Kidney (tissue), 14 donors: Measurements from ENCODE around the gene IRF6. TPM values are rescaled to one million over a fixed set of nuclear protein-coding genes. Genes with fewer than 3 reads are reported as not detected.

Experiments used
- DNase-seq, 5 donors: peaks; one replicate each; pipeline ENCODE4 v3.0.0-alpha.2; 2013 to 2020
- FAIRE-seq: peaks from 2 replicates; lab custom pipeline; 2012; peaks lifted over from hg19 to GRCh38; lab: Jason Lieb, UNC
- H3K27ac ChIP-seq, 2 donors: one replicate each; pipeline ENCODE4 v1.7.0; 2013; ENCODE audit warnings: low read depth in 2 of 2, low read length in 2 of 2, inconsistent platforms in 1 of 2
- H3K27me3 ChIP-seq: one replicate; pipeline ENCODE4 v1.7.1; 2013; ENCODE audit warnings: low read length, inconsistent platforms; ENCODE audit not compliant: control insufficient read depth, insufficient read depth
- H3K36me3 ChIP-seq, 3 donors: one replicate each; pipeline versions ENCODE4 v1.7.0 to v1.7.1; 2013; ENCODE audit warnings: low read length in 3 of 3, control low read depth in 1 of 3, inconsistent platforms in 1 of 3; ENCODE audit not compliant: insufficient read depth in 3 of 3, control insufficient read depth in 2 of 3
- H3K4me1 ChIP-seq, 3 donors: one replicate each; pipeline versions ENCODE4 v1.7.0 to v1.7.1; 2013; ENCODE audit warnings: low read length in 3 of 3, inconsistent platforms in 1 of 3, low read depth in 1 of 3; ENCODE audit not compliant: control insufficient read depth in 2 of 3, insufficient read depth in 2 of 3
- H3K4me3 ChIP-seq, 3 donors: one replicate each; pipeline versions ENCODE4 v1.7.0 to v1.8.1; 2013; ENCODE audit warnings: low read length in 3 of 3, control low read depth in 1 of 3, inconsistent platforms in 1 of 3
- H3K9ac ChIP-seq, 3 donors: one replicate each; pipeline versions ENCODE4 v1.7.0 to v1.7.1; 2013; ENCODE audit warnings: low read length in 3 of 3, control low read depth in 1 of 3, inconsistent platforms in 1 of 3
- H3K9me3 ChIP-seq, 3 donors: one replicate each; pipeline versions ENCODE4 v1.7.0 to v1.7.1; 2013; ENCODE audit warnings: low read length in 3 of 3, control low read depth in 1 of 3, inconsistent platforms in 1 of 3; ENCODE audit not compliant: control insufficient read depth in 2 of 3, insufficient read depth in 1 of 3
- CTCF ChIP-seq: IDR thresholded peaks from 3 replicates; pipeline ENCODE4 v1.5.1; 2012; ENCODE audit warnings: mild to moderate bottlenecking, moderate library complexity, borderline replicate concordance; ENCODE audit not compliant: insufficient read depth; ENCODE audit errors: extremely low read depth
- intact Hi-C: fragments of 100-400 bp; cut with DNase I; formaldehyde crosslinking; loops from one replicate; pipeline ENCODE4 v1.11.1; 2022
- polyA plus RNA-seq: library from polyadenylated mRNA; stranded (reverse); fragments of 350-450 nt; fragmentation: Illumina TruSeq; extraction: RNeasy Lipid Tissue Mini Kit (QIAGEN cat#74804); gene quantifications from one replicate; pipeline ENCODE4 v1.2.3, GENCODE V29; 2014; ENCODE audit warnings: low read depth, low replicate concordance; ENCODE audit not compliant: insufficient read depth
- total RNA-seq: library from RNA; stranded (reverse); fragmentation: NEBNext Ultra II Directional; extraction: Animal tissue kit (Norgen Biotek cat#: 25700); gene quantifications from one replicate; pipeline ENCODE4 v1.2.1, GENCODE V29; 2021
- donor health status: control.
- donor health status: control.
- donor health status: control.
- donor health status: control.
- donor health status: control.
- donor health status: DM: yes; HTN: yes; CAD: no.
- donor health status: Normal renal cell carcinoma (clear cell type).

The IRF6 gene
- total and polyA plus RNA-seq, 2 donors from 2014 or later: 24.0 to 37.1 TPM

DNA sequence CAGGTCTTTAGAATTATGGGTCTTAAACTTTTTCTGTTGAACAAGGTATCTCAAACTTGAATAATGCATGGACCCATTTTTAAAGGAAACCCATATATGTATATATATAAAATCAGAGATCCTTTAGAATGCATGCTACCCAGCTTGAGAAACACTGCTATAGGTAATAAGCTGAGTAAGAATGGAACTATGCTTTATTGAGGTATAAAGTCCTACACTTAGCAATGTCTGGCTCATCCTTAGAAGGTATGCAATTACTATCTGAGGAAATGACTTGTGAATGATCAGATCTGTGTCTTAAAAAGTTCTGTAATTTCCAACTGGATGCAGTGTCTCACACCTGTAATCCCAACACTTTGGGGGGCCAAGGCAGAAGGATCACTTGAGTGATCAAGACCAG, 38.8 kb downstream of the IRF6 start:
- no peak for FAIRE-seq
- Histone ChIP-seq H3K36me3 (no peaks in the 10 kb centered on the region), H3K9me3 (no peaks in the 10 kb centered on the region), H3K4me1 (peaks cover 3 to 14% (median 5%) of the 10 kb centered on the region in 3 donors), H3K9ac (no peak overlapping the region), H3K27ac (no peak overlapping the region), H3K4me3 (no peak overlapping the region), H3K27me3 (no peaks in the 10 kb centered on the region)
- DNase-seq: no peak
- intact Hi-C loops: no loop called here
- no peak for TF ChIP-seq CTCF

DNA sequence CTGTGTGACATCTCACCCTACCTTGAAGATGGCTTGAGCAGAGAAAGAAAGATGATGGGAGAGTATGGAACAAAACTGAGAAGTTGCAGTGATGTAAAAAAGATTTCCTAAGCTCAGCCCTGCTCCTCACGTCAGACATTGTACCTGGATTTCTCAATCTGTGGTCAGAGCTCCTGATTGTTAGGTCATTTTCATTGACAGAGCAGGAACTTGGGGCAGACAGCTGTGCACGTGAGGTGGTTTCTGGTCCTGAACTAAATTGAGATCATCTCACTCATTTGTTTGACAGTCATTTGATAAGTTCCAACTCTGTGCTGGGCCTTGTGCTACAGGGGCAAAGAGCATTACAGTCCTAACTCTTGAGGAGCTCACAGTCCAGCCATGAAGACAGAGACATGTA, 39.9 kb downstream of the IRF6 start:
- Histone ChIP-seq H3K9ac (no peak overlapping the region), H3K9me3 (no peaks in the 10 kb centered on the region), H3K4me3 (no peak overlapping the region), H3K4me1 (peaks cover 0 to 10% (median 5%) of the 10 kb centered on the region in 3 donors), H3K27ac (no peak overlapping the region), H3K27me3 (no peaks in the 10 kb centered on the region), H3K36me3 (no peaks in the 10 kb centered on the region)
- no peak for TF ChIP-seq CTCF
- DNase-seq: no peak
- no peak for FAIRE-seq
- intact Hi-C loops: no loop called here

DNA sequence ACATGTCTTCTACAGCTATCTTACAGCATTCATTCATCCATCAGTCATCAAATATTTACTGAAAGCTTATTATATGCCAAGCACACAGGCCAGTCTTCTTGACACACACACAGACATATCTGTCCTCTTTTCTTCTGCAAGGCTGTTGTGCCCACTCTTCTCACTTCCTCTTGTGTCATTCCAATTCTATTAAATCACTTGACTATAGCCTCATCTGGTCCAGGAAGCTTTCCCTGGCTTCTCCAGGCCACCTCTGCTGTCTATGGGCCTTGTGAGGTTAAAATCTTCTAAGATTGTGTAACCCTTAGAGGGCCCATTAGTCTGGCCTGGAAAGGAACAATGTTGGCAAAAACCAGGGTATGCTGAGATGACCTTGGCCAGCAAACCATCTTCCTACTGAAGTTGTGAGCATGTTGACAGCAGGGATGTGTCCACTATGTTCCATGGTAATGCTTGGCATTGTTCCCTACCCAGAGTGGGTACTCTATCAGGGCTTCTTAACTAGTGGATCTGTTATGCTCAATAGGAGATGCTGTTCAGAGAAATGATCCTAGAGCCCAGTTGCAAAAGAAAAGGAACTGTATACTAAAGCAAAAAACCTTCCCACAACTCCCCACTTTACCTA, 44.8 kb downstream of the IRF6 start:
- no peaks in the 10 kb centered on the region for H3K4me1 ChIP-seq
- no peak for TF ChIP-seq CTCF
- no peak overlapping the region for H3K9ac ChIP-seq
- H3K36me3 ChIP-seq: no peaks in the 10 kb centered on the region
- no peak overlapping the region for H3K27ac ChIP-seq
- no peaks in the 10 kb centered on the region for H3K27me3 ChIP-seq
- no peaks in the 10 kb centered on the region for H3K9me3 ChIP-seq
- intact Hi-C loops: no loop called here
- no peak overlapping the region for H3K4me3 ChIP-seq
- FAIRE-seq (no peak), DNase-seq (no peak)
